ENCODE data around the gene MED20. TPM values are rescaled to one million over a fixed set of nuclear protein-coding genes. Genes with fewer than 3 reads are reported as not detected.

MED20 gene
- total and polyA plus RNA-seq, 10 of the 15 experiments (the other 5 are each of a cell fraction or from before 2014, with no cell fraction given) = 13.4 to 24.8 (median 17.9) TPM

DNA sequence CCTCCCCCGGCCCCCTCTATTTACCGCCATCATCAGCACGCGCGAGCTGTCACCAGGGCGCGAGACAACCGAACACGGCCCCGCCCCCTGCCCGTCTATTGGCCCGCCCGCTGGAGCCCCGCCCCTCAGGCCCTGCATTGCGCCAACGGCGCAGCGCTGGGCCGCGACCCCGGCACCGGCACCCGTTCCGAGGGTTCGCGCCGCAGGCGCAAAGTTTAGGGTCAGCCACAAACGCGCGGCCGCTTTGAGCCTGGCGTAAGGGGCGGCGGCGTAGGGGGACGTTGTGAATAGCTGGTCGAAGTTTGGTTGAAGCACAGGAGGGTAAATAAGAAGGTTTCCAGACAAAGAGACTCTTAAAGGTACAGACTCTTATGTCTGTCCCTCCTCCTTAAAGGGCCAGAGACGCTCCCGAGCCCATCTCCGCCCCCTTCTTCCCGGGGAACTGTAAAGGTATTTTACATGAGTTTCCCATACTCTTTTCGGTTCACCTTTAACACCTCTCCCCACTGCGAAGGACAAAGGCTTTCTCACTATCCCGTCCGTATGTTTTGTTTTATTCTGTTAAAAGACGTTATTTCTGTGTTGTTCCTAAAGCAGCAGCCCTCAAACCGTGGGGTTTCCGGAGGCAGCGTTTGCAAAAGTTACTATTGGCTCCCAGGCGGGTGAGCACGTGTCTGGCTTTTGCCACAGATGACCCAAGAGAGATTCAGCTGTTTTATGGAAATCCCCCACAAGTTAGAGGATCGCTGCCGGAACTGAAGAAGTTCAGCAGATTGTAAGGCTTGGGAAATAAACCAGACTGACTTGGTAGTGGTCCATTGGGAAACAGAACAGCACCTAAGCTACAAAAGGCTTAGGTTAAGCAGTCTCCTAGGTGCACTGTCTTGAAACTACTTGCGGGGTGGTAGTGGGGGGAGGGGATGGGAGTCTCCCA lies 25.4 kb downstream of the MED20 start, which contains the start of gene USP49 (continued):
- TF ChIP-seq RCOR1 (conservative IDR thresholded peaks at IDR 0.05; ENCODE audit: low read depth, low read length) (no peak), NFYA (IDR thresholded peaks at IDR 0.05; ENCODE audit: borderline replicate concordance, low read depth, low read length) (no peak), ZBED1 (IDR thresholded peaks at IDR 0.05; ENCODE audit: borderline replicate concordance) (0 out of 2 replicates have a peak, but pooled peaks have one; percentile 60), JUND (IDR thresholded peaks at IDR 0.05; ENCODE audit: low read depth, low read length) (no peak), BRCA1 (IDR thresholded peaks at IDR 0.05; ENCODE audit: low read depth, low read length) (no peak), ETV6 (conservative IDR thresholded peaks at IDR 0.05 in 1 of 2, IDR thresholded peaks at IDR 0.05 in 1 of 2; ENCODE audit: borderline replicate concordance in 1 of 2, low read depth in 1 of 2) (no peak), NFXL1 (IDR thresholded peaks at IDR 0.05; ENCODE audit: borderline replicate concordance) (no peak), NR2C1 (IDR thresholded peaks at IDR 0.05) (peak; percentile 52), ATF7 (IDR thresholded peaks at IDR 0.05; ENCODE audit: low read depth) (peak; percentile 51), RB1 (IDR thresholded peaks at IDR 0.05; ENCODE audit: borderline replicate concordance) (peak; percentile 54; the same call in 1 of the 2 replicates), POLR2AphosphoS5 (IDR thresholded peaks at IDR 0.05; ENCODE audit: low read length) (peak; percentile 80), SREBF1 (IDR thresholded peaks at IDR 0.05; ENCODE audit: low read length) (no peak), EP300 (IDR thresholded peaks at IDR 0.05; ENCODE audit: borderline replicate concordance in 1 of 2, control insufficient read depth in 1 of 2, low read depth in 2 of 2, low read length in 2 of 2) (no peak), RFX5 (IDR thresholded peaks at IDR 0.05; ENCODE audit: low read depth, low read length) (no peak), FOXM1 (IDR thresholded peaks at IDR 0.05; ENCODE audit: low read depth, low read length) (no peak), CREB1 (IDR thresholded peaks at IDR 0.05; ENCODE audit: low read depth) (peak; percentile 92), MEF2B (IDR thresholded peaks at IDR 0.05; ENCODE audit: partially characterized antibody, poor library complexity, severe bottlenecking) (peak; percentile 66), FOXK2 (IDR thresholded peaks at IDR 0.05) (no peak), EGR1 (IDR thresholded peaks at IDR 0.05; ENCODE audit: borderline replicate concordance in 1 of 2, low read depth in 2 of 2, low read length in 2 of 2) (no peak), SPI1 (IDR thresholded peaks at IDR 0.05; ENCODE audit: borderline replicate concordance, insufficient read depth, low read depth, low read length) (no peak), SMARCA5 (IDR thresholded peaks at IDR 0.05) (0 out of 2 replicates have a peak, but pooled peaks have one; percentile 14), YBX1 (IDR thresholded peaks at IDR 0.05) (no peak), IKZF1 (conservative IDR thresholded peaks at IDR 0.05) (peak; percentile 57), STAT3 (IDR thresholded peaks at IDR 0.05; ENCODE audit: low read depth, low read length) (no peak), SRF (IDR thresholded peaks at IDR 0.05; ENCODE audit: low read depth in 2 of 2, low read length in 2 of 2) (0 out of 4 replicates have a peak, but pooled peaks of 1 of the 2 experiments have one; percentile 53), NR2F1 (conservative IDR thresholded peaks at IDR 0.05) (peak; percentile 78), GABPA (IDR thresholded peaks at IDR 0.05; ENCODE audit: low read depth) (no peak)
- TF ChIP-seq, protein P1, sequence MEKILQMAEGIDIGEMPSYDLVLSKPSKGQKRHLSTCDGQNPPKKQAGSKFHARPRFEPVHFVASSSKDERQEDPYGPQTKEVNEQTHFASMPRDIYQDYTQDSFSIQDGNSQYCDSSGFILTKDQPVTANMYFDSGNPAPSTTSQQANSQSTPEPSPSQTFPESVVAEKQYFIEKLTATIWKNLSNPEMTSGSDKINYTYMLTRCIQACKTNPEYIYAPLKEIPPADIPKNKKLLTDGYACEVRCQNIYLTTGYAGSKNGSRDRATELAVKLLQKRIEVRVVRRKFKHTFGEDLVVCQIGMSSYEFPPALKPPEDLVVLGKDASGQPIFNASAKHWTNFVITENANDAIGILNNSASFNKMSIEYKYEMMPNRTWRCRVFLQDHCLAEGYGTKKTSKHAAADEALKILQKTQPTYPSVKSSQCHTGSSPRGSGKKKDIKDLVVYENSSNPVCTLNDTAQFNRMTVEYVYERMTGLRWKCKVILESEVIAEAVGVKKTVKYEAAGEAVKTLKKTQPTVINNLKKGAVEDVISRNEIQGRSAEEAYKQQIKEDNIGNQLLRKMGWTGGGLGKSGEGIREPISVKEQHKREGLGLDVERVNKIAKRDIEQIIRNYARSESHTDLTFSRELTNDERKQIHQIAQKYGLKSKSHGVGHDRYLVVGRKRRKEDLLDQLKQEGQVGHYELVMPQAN (conservative IDR thresholded peaks at IDR 0.05) = peak; percentile 85
- TF ChIP-seq, protein P2, sequence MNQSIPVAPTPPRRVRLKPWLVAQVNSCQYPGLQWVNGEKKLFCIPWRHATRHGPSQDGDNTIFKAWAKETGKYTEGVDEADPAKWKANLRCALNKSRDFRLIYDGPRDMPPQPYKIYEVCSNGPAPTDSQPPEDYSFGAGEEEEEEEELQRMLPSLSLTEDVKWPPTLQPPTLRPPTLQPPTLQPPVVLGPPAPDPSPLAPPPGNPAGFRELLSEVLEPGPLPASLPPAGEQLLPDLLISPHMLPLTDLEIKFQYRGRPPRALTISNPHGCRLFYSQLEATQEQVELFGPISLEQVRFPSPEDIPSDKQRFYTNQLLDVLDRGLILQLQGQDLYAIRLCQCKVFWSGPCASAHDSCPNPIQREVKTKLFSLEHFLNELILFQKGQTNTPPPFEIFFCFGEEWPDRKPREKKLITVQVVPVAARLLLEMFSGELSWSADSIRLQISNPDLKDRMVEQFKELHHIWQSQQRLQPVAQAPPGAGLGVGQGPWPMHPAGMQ (IDR thresholded peaks at IDR 0.05; ENCODE audit: borderline replicate concordance) = no peak

Data from GM12878 (cell line).